Measurements from ENCODE around the gene CHCHD10. TPM values are rescaled to one million over a fixed set of nuclear protein-coding genes. Genes with fewer than 3 reads are reported as not detected.

Gene CHCHD10
- total RNA-seq, 6 experiments from 2014 or later, result 133 to 416 (median 252) TPM

DNA sequence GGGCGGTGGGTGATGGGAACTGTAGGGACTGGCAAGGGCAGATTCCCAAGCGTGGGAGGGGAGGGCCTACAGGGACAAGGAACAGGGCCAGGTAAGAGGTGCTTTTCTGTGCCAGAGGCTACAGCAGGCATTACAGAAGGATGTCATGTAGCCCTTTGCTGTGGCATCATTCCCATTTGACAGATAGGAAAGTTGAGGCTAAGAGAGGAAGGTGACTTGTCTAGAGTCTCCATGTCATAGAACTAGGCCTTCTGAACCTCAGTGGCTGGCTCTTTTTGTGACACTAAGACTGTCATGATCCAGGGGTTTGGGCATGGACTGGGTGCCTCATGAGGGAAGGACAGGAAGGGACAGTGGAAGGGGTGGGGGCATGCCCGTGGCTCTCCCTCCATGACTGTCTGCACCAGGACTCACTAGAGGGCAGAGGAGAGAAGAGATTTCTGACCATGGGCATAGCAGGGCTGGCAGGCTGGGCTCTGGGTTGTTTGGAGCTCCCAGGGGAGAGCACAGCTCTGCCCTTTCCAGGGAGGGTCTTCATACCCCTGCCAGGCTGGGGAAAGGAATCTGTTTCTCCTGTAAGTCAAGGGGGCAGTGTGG, 8.1 kb upstream of the CHCHD10 start:
- DNase-seq (no peak), ATAC-seq (no peak)
- Histone ChIP-seq H3K27ac (no peak overlapping the region), H3K27me3 (no peaks in the 10 kb centered on the region), H3K36me3 (no peaks in the 10 kb centered on the region), H3K4me3 (no peak overlapping the region), H3K9me3 (no peaks in the 10 kb centered on the region), H3K4me1 (peaks cover 0 to 9% (median 2%) of the 10 kb centered on the region in 4 donors)
- WGBS (ENCODE audit: insufficient coverage, low coverage, low lambda C conversion rate, missing lambda C conversion rate), result 93% methylated on average over 2 of the region's 3 CpGs
- no peak for TF ChIP-seq POLR2A (IDR thresholded peaks at IDR 0.05)
- TF ChIP-seq, protein P1, sequence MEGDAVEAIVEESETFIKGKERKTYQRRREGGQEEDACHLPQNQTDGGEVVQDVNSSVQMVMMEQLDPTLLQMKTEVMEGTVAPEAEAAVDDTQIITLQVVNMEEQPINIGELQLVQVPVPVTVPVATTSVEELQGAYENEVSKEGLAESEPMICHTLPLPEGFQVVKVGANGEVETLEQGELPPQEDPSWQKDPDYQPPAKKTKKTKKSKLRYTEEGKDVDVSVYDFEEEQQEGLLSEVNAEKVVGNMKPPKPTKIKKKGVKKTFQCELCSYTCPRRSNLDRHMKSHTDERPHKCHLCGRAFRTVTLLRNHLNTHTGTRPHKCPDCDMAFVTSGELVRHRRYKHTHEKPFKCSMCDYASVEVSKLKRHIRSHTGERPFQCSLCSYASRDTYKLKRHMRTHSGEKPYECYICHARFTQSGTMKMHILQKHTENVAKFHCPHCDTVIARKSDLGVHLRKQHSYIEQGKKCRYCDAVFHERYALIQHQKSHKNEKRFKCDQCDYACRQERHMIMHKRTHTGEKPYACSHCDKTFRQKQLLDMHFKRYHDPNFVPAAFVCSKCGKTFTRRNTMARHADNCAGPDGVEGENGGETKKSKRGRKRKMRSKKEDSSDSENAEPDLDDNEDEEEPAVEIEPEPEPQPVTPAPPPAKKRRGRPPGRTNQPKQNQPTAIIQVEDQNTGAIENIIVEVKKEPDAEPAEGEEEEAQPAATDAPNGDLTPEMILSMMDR (IDR thresholded peaks at IDR 0.05), result no peak
- intact Hi-C loops (cut with DNase I), result loop anchor here (5.0 kb wide), 2 partner anchors 66 to 71 kb away; no protein-coding TSS in a partner anchor

GRCh38 chr22:23774922-23775436, 7.2 kb upstream of the CHCHD10 start:
- intact Hi-C loops (cut with DNase I), result loop anchor here (5.0 kb wide), 2 partner anchors 67 to 72 kb away; no protein-coding TSS in a partner anchor
- H3K4me1 ChIP-seq, result peaks cover 0 to 9% (median 2%) of the 10 kb centered on the region in 4 donors
- WGBS (ENCODE audit: insufficient coverage, low coverage, low lambda C conversion rate, missing lambda C conversion rate), result 72% methylated on average over 2 of the region's 2 CpGs

GRCh38 chr22:23774114-23774921, 6.5 kb upstream of the CHCHD10 start:
- intact Hi-C loops (cut with DNase I), result no loop called here
- H3K9me3 ChIP-seq, result no peaks in the 10 kb centered on the region
- no peak overlapping the region for H3K27ac ChIP-seq
- TF ChIP-seq, protein P1 (IDR thresholded peaks at IDR 0.05), result no peak
- TF ChIP-seq POLR2A (IDR thresholded peaks at IDR 0.05), result no peak
- H3K4me3 ChIP-seq, result no peak overlapping the region
- peaks cover 0 to 9% (median 2%) of the 10 kb centered on the region in 4 donors for H3K4me1 ChIP-seq
- 30% methylated on average over 4 of the region's 12 CpGs for WGBS (ENCODE audit: insufficient coverage, low coverage, low lambda C conversion rate, missing lambda C conversion rate)
- no peaks in the 10 kb centered on the region for H3K36me3 ChIP-seq
- DNase-seq, result no peak
- H3K27me3 ChIP-seq, result no peaks in the 10 kb centered on the region
- ATAC-seq, result peak in 1 of 4 donors; percentile 8

More at GRCh38 chr22:23774922-23775436, 7.2 kb upstream of the CHCHD10 start:
- H3K9me3 ChIP-seq, result no peaks in the 10 kb centered on the region
- ATAC-seq (no peak), DNase-seq (no peak)
- no peaks in the 10 kb centered on the region for H3K27me3 ChIP-seq
- no peaks in the 10 kb centered on the region for H3K36me3 ChIP-seq
- TF ChIP-seq POLR2A (IDR thresholded peaks at IDR 0.05), result no peak
- TF ChIP-seq, protein P1 (IDR thresholded peaks at IDR 0.05), result no peak
- H3K4me3 ChIP-seq, result no peak overlapping the region
- no peak overlapping the region for H3K27ac ChIP-seq

- ATAC-seq (peak in 1 of 4 donors; percentile 5), DNase-seq (no peak)
- intact Hi-C loops (cut with DNase I), result no loop called here
- Histone ChIP-seq H3K27ac (no peak overlapping the region), H3K36me3 (no peaks in the 10 kb centered on the region), H3K4me3 (no peak overlapping the region), H3K4me1 (peaks cover 0 to 12% (median 5%) of the 10 kb centered on the region in 4 donors), H3K27me3 (no peaks in the 10 kb centered on the region), H3K9me3 (no peaks in the 10 kb centered on the region)
- 43% methylated on average over 4 of the region's 7 CpGs for WGBS (ENCODE audit: insufficient coverage, low coverage, low lambda C conversion rate, missing lambda C conversion rate)
- TF ChIP-seq, protein P1 (IDR thresholded peaks at IDR 0.05), result no peak
- no peak for TF ChIP-seq POLR2A (IDR thresholded peaks at IDR 0.05)
Observed at GRCh38 chr22:23773483-23774113, 5.8 kb upstream of the CHCHD10 start.

Measured in right lobe of liver (tissue), 6 donors.